ENCODE measurements around the gene ATP10B.
"Not testable (repeated sequence)": the region's sequence is repeated elsewhere in the genome, so short reads cannot be mapped to it uniquely, and the experiment has no call there.

ATP10B gene

GRCh38 chr5:160760008-160760407 is 92.0 kb downstream of the ATP10B start:
- DNase-seq (ENCODE audit: low spot score), result no peak

- DNase-seq (ENCODE audit: low spot score), result no peak
Measured at GRCh38 chr5:160757194-160757593, 94.8 kb downstream of the ATP10B start.

DNA sequence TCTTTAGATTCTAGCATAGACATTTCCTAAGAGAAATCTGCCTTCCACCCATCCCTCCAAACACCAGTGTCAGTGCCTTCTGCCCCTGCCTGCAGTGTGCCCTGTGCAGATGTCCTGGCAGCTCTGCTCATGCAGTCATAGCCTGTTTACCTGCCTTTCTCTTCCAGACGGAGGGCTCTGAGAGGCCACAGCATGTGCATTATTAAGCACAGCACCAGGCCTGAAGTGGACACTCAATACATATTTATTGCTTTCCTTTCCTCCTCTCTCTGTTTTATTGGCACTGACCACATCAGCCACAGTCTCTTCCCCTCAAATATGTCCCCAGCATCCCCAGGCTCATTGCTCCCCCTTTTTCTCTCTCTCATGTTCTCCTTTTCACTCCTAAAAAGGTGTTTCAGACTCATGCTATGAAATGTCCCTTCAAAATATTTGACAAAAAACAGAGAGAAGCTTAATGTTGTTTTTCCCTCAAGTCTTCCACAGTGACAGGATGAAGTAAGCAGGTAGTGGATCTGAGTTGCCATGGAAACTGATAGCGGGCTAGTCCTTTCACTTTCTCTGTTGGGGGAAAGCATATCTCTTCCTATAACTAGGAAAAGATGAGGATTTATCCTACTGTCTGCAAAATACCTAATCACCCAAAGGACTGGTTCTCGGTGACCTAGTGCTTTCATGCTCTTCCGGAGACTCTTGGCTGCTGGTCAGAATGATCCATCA is 100.9 kb downstream of the ATP10B start:
- DNase-seq (ENCODE audit: low spot score), result no peak

DNA sequence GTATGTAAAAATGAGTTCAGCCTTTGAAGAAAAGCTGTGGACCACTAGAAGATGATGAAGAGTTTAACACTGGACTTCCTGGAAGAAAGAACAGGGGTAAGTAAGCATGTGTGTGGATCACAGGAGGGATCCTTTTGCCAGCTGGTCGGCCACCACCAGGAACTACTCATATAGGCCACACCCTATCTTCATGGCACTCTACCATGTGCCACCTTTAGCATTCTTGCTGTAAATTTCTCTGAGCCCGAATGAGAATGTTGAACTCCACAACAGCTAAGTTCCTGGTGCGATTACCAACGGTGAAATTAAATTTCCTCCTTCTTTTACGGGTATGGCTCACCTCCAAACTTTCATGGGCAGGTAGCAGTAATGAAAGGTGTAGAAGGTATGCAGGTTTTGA is 102.3 kb downstream of the ATP10B start:
- no peak for DNase-seq (ENCODE audit: low spot score)

- no peak for DNase-seq (ENCODE audit: low spot score)
Measured at GRCh38 chr5:160749026-160749425, 103.0 kb downstream of the ATP10B start.

DNA sequence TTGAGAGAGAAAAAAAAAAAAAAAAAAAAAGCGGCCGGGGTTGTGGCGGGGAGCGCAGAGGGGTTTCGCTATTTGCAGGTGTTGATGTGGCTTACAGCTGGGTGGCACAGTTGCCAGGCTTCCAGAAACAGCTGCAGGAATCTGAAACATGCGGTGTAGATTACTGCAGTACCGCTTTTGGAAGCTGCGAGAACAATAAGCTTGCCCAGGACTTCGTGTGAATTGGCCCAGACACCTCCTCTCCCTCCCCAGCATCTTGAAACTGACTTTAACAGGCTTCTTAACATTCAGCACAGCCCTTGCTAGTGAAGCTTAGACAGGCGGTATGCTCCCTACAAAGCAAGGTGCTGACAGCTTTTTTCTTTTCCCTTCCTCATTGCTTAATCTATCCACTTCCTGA is 104.0 kb downstream of the ATP10B start:
- DNase-seq (ENCODE audit: low spot score), result no peak

DNA sequence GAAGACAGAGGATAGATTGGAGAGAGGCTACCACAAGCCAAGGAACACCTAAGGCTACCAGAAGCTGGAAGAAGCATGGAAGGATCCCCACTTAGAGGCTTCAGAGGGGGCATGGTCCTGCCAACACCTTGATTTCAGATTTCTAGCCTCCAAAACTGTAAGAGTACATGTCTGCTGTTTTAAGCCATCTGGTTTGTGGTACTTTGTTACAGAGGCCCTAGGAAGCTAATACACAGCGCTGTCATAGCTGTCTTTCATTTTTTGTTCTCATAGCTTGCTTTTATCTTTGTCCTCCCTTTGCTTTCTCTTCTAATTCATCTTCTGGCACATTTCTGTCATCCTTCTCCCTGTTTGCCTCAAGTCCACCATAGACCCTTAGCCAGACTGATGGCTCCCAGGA is 104.5 kb downstream of the ATP10B start:
- no peak for DNase-seq (ENCODE audit: low spot score)

DNA sequence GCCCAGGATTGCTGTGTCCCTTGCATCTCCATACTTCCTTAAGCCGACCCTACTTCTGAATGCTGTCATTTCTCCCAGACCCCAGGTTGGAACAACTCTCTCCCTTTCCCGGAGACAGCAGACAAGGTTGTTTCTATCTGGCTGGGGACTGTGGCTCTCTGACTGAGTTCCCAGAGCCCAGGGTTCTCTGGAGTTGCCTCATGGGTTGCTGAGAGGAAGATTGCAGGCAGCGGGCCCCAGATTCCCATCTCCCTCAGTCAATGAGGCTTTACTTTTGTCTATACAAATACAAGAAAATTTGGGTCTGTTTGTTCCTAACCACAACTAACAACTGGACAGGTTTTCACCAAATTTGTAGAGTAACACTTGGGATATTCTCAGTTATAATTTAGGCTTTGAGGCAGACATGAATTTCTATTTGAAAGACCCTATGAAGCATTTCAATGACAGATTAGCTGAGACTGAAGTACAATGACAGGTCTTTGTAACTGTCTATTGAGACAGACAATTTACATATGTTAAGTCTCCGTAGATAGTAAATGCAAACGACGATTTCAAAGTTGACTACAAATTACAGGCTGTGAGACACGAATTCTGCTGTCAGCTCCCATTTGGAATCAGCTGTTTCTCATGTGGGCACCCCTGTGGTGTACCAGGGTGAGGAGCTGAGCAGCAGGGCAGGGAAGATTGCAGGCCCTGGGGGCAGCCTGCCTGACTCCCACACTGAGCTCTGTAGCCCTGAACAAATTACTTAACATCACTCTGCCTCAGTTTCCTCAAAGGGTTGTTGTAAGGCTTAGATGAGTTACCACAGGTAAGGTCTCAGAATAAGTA is 107.5 kb downstream of the ATP10B start:
- no peak for DNase-seq (ENCODE audit: low spot score)

- no peak for DNase-seq (ENCODE audit: low spot score)
Measured at GRCh38 chr5:160743027-160743426, 109.0 kb downstream of the ATP10B start.

- DNase-seq (ENCODE audit: low spot score), result no peak
Measured at GRCh38 chr5:160742446-160742845, 109.6 kb downstream of the ATP10B start.

GRCh38 chr5:160727296-160727997 is 124.6 kb downstream of the ATP10B start:
- no peak for DNase-seq (ENCODE audit: low spot score)

GRCh38 chr5:160726721-160727120 is 125.3 kb downstream of the ATP10B start:
- no peak for DNase-seq (ENCODE audit: low spot score)

- DNase-seq (ENCODE audit: low spot score), result no peak
Measured at GRCh38 chr5:160720822-160721221, 131.2 kb downstream of the ATP10B start.

DNA sequence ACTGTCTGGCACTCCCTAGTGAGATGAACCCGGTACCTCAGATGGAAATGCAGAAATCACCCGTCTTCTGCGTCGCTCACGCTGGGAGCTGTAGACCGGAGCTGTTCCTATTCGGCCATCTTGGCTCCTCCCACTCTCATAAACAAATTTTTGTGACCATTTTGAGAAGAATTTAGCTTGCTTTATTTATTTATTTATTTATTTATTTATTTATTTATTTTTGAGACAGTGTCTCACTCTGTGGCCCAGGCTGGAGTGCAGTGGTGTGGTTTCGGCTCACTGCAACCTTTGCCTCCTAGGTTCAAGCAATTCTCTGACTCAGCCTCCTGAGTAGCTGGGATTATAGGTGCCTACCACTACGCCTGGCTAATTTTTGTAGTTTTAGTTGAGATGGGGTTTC is 136.5 kb downstream of the ATP10B start:
- not testable (repeated sequence) for DNase-seq (ENCODE audit: low spot score)

GRCh38 chr5:160703547-160704189 is 148.3 kb downstream of the ATP10B start:
- no peak for DNase-seq (ENCODE audit: low spot score)

- DNase-seq (ENCODE audit: low spot score), result no peak
Measured at GRCh38 chr5:160702934-160703333, 149.1 kb downstream of the ATP10B start.

DNA sequence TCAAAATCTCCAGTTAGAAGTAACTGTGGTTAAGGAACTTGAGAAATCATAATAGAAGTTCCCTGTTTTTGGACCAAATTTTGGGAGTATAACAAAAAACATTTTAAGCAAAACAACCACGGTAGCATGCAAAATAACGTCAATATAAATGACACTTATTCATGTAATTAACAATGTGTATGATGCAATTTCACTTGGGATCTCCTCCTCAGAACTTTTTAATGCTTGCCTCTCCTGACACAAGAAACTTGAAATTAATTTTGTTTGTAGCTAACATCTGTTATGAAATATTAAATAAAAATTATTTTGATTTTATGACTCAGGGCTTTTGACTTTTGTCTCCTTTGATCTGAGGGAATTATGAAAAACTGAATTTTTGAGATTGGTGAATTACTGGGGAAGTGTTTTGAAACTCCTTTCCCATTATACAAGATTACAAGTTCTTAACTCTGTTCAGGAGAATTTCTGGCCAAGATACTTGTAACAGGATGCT is 149.7 kb downstream of the ATP10B start:
- no peak for DNase-seq (ENCODE audit: low spot score)

GRCh38 chr5:160701403-160701802 is 150.6 kb downstream of the ATP10B start:
- DNase-seq (ENCODE audit: low spot score), result no peak

GRCh38 chr5:160699301-160699700 is 152.7 kb downstream of the ATP10B start:
- DNase-seq (ENCODE audit: low spot score), result no peak

DNA sequence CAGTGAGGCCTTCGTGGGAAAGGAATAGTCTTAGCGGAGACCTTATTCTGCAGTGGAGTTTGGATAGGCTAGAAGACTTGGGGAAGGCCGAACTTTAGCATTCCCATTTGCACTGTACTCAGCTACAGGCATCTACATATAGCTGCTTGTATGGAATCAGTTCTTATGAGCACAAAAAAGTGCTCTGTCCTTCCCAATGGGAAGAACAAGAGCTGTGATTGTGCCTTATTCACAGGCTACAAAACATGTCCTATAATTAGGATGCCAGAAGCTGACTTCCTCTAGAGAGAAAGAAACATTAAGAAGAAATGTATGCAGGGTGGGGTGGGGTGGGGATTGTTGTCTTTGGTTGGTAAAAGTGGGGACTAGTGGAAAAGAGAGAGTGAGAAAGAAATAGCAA is 154.7 kb downstream of the ATP10B start:
- no peak for DNase-seq (ENCODE audit: low spot score)

DNA sequence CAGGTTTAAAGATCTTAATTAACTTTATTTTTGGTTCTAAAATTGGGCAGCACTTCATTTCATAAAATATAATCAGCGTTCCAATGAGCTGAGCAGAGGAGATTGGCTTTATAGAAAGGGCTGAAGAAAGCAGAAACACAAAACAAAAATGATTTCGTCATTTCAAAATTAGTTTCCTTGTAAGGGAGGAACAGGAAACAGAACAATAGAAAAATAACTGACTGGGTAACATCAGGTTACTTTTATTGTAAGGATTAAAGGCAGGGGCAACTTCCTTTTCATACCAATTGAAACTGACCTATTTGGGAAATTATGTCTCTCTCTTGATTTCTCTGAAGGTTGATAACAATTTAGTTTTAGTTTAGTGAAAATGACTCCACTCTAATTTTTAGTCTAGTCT is 157.1 kb downstream of the ATP10B start:
- DNase-seq (ENCODE audit: low spot score), result no peak

- DNase-seq (ENCODE audit: low spot score), result no peak
Measured at GRCh38 chr5:160693831-160694465, 158.1 kb downstream of the ATP10B start.

Data from kidney capillary endothelial cell (primary cell).